Measurements from ENCODE around the gene PVALEF. TPM values are rescaled to one million over a fixed set of nuclear protein-coding genes. Genes with fewer than 3 reads are reported as not detected.
A peak's percentile ranks its signal among the peaks of the same experiment; 100 is the strongest.

PVALEF gene
- total and polyA plus RNA-seq, 7 donors: not detected

- Histone ChIP-seq H3K4me3 (no peak overlapping the region), H3K27ac (no peak overlapping the region), H3K4me1 (no peaks in the 10 kb centered on the region), H3K36me3 (ENCODE audit: insufficient read depth in 1 of 2, low read depth in 1 of 2) (peaks cover 0 to 7% of the 10 kb centered on the region in 2 donors), H3K9me3 (no peaks in the 10 kb centered on the region), H3K27me3 (ENCODE audit: insufficient read depth in 3 of 3, low read length in 2 of 3) (no peaks in the 10 kb centered on the region)
- no peak for TF ChIP-seq CTCF (IDR thresholded peaks at IDR 0.05)
- WGBS, 3 donors: 81 to 87% (median 82%) methylated on average over 27 of the region's 27 CpGs
- DNase-seq (peak in 1 of 2 donors; percentile 10), ATAC-seq (peak in 1 of 4 donors; percentile 17)
- intact Hi-C loops (cut with DNase I): no loop called here
Observed at GRCh38 chr17:81189670-81190530, 24.6 kb downstream of the PVALEF start.

GRCh38 chr17:81190591-81190990 lies 25.3 kb downstream of the PVALEF start:
- intact Hi-C loops (cut with DNase I): no loop called here
- no peak overlapping the region for H3K27ac ChIP-seq
- no peak for TF ChIP-seq CTCF (IDR thresholded peaks at IDR 0.05)
- WGBS, 3 donors: 94 to 98% (median 97%) methylated on average over 18 to 28 of the region's 28 CpGs
- H3K4me3 ChIP-seq: no peak overlapping the region
- no peaks in the 10 kb centered on the region for H3K9me3 ChIP-seq
- no peaks in the 10 kb centered on the region for H3K4me1 ChIP-seq
- peaks cover 0 to 7% of the 10 kb centered on the region in 2 donors for H3K36me3 ChIP-seq (ENCODE audit: insufficient read depth in 1 of 2, low read depth in 1 of 2)
- ATAC-seq: no peak
- no peak for DNase-seq
- H3K27me3 ChIP-seq (ENCODE audit: insufficient read depth in 3 of 3, low read length in 2 of 3): no peaks in the 10 kb centered on the region

GRCh38 chr17:81191116-81191515 lies 25.8 kb downstream of the PVALEF start:
- H3K4me3 ChIP-seq: no peak overlapping the region
- TF ChIP-seq CTCF (IDR thresholded peaks at IDR 0.05): no peak
- DNase-seq (peak in 1 of 2 donors; percentile 9), ATAC-seq (no peak)
- WGBS, 3 donors: 91 to 93% (median 91%) methylated on average over 20 of the region's 20 CpGs
- H3K27ac ChIP-seq: no peak overlapping the region
- peaks cover 0 to 8% of the 10 kb centered on the region in 2 donors for H3K36me3 ChIP-seq (ENCODE audit: insufficient read depth in 1 of 2, low read depth in 1 of 2)
- intact Hi-C loops (cut with DNase I): no loop called here
- no peaks in the 10 kb centered on the region for H3K27me3 ChIP-seq (ENCODE audit: insufficient read depth in 3 of 3, low read length in 2 of 3)
- H3K9me3 ChIP-seq: no peaks in the 10 kb centered on the region
- H3K4me1 ChIP-seq: no peaks in the 10 kb centered on the region

GRCh38 chr17:81191646-81192045 lies 26.3 kb downstream of the PVALEF start:
- no peak for TF ChIP-seq CTCF (IDR thresholded peaks at IDR 0.05)
- 87 to 93% (median 93%) methylated on average over 14 of the region's 14 CpGs for WGBS, 3 donors
- H3K27me3 ChIP-seq (ENCODE audit: insufficient read depth in 3 of 3, low read length in 2 of 3): no peaks in the 10 kb centered on the region
- no peaks in the 10 kb centered on the region for H3K9me3 ChIP-seq
- H3K4me1 ChIP-seq: no peaks in the 10 kb centered on the region
- no peak overlapping the region for H3K27ac ChIP-seq
- intact Hi-C loops (cut with DNase I): no loop called here
- DNase-seq: no peak
- peaks cover 0 to 9% of the 10 kb centered on the region in 2 donors for H3K36me3 ChIP-seq (ENCODE audit: insufficient read depth in 1 of 2, low read depth in 1 of 2)
- ATAC-seq: no peak
- H3K4me3 ChIP-seq: no peak overlapping the region
